Aorta (tissue), 5 donors: ENCODE results near the gene PLAU. TPM values are rescaled to one million over a fixed set of nuclear protein-coding genes. Genes with fewer than 3 reads are reported as not detected.

Experiments
- ATAC-seq: fragments of 200-7000 bp; cut with Tn5 transposase; one replicate; pipeline ENCODE4 v1.9.1; 2022; ENCODE audit warnings: moderate library complexity; ENCODE audit not compliant: low FRiP score
- DNase-seq, 2 donors: peaks; one replicate each; pipeline ENCODE4 v3.0.0-alpha.2; 2020
- H3K27ac ChIP-seq, 2 donors: one replicate each; pipeline ENCODE4 v1.5.1; 2013; ENCODE audit warnings: low read length in 2 of 2, mild to moderate bottlenecking in 2 of 2, moderate library complexity in 2 of 2, control low read depth in 1 of 2, inconsistent platforms in 1 of 2, low read depth in 1 of 2
- H3K27me3 ChIP-seq, 2 donors: one replicate each; pipeline ENCODE4 v1.6.1; 2013; ENCODE audit warnings: control low read depth in 1 of 2, low read length in 1 of 2, mild to moderate bottlenecking in 1 of 2, moderate library complexity in 1 of 2; ENCODE audit not compliant: insufficient read depth in 2 of 2, control insufficient read depth in 1 of 2
- H3K36me3 ChIP-seq, 2 donors: one replicate each; pipeline ENCODE4 v1.6.1; 2013; ENCODE audit warnings: control low read depth in 1 of 2, low read length in 1 of 2, mild to moderate bottlenecking in 1 of 2; ENCODE audit not compliant: insufficient read depth in 2 of 2, control insufficient read depth in 1 of 2
- H3K4me1 ChIP-seq, 2 donors: one replicate each; pipeline ENCODE4 v1.6.1; 2013; ENCODE audit warnings: low read length in 2 of 2, control low read depth in 1 of 2, mild to moderate bottlenecking in 1 of 2, moderate library complexity in 1 of 2; ENCODE audit not compliant: insufficient read depth in 2 of 2, control insufficient read depth in 1 of 2
- H3K4me3 ChIP-seq, 2 donors: one replicate each; pipeline ENCODE4 v1.5.1; 2013; ENCODE audit warnings: low read length in 2 of 2, control low read depth in 1 of 2, mild to moderate bottlenecking in 1 of 2
- H3K9me3 ChIP-seq: one replicate; pipeline ENCODE4 v1.6.1; 2013; ENCODE audit warnings: mild to moderate bottlenecking, low read length; ENCODE audit not compliant: control insufficient read depth
- WGBS, 2 donors: extraction: QIAGEN DNeasy Blood & Tissue Kit; methylation state at CpG; one replicate each; pipeline ENCODE4 v1.1.7; 2013; 5-methylcytosine and 5-hydroxymethylcytosine counted together
- intact Hi-C, 2 donors: fragments of 100-400 bp; cut with DNase I; formaldehyde crosslinking; loops; one replicate each; pipeline versions ENCODE4 v1.14.2 to v1.15.0; 2022
- polyA plus RNA-seq, 2 donors: library from polyadenylated mRNA; stranded (reverse); fragments of 200-250 nt; gene quantifications; one replicate each; pipeline ENCODE4 v1.2.3, GENCODE V29; 2013
- total RNA-seq, 2 donors: library from RNA; stranded (reverse); fragmentation: NEBNext Ultra II Directional; extraction: Animal tissue kit (Norgen Biotek cat#: 25700); gene quantifications; one replicate each; pipeline ENCODE4 v1.2.1, GENCODE V29; 2021
- donor health status: healthy with polysubstance abuse.
- donor health status: Bipolar disorder and iron deficiency.
- donor health status: DM: no; HTN: no; CAD: no.
- donor health status: DM: no; HTN: no; CAD: no.
- donor health status: DM: yes; HTN: yes; CAD: no.

Gene PLAU
- total and polyA plus RNA-seq, 4 donors: 9.6 to 35.4 (median 23.6) TPM

- intact Hi-C loops: no loop called here
- DNase-seq (peak; percentile 73 to 77), ATAC-seq (no peak)
These were observed 1.9 kb upstream of the PLAU start for GRCh38 chr10:73908853-73909539.

GRCh38 chr10:73909540-73910115 is 1.3 kb upstream of the PLAU start:
- 89 to 93% methylated on average over 4 of the region's 4 CpGs for WGBS, 2 donors

More at GRCh38 chr10:73908853-73909539, 1.9 kb upstream of the PLAU start:
- no peaks in the 10 kb centered on the region for H3K27me3 ChIP-seq
- H3K4me3 ChIP-seq: no peak overlapping the region
- H3K27ac ChIP-seq: no peak overlapping the region
- 42 to 48% methylated on average over 10 of the region's 10 CpGs for WGBS, 2 donors
- H3K36me3 ChIP-seq: no peaks in the 10 kb centered on the region
- H3K9me3 ChIP-seq: no peaks in the 10 kb centered on the region
- no peaks in the 10 kb centered on the region for H3K4me1 ChIP-seq

GRCh38 chr10:73910401-73910763 is 550 bp upstream of the PLAU start:
- peaks cover 0 to 3% of the 10 kb centered on the region in 2 donors for H3K36me3 ChIP-seq
- no peak overlapping the region for H3K27ac ChIP-seq
- H3K9me3 ChIP-seq: no peaks in the 10 kb centered on the region
- no peak for ATAC-seq
- intact Hi-C loops: loop anchor here in 1 of 2 donors (2.0 kb wide), 1 partner anchor 24 kb away; no protein-coding TSS in a partner anchor
- H3K4me1 ChIP-seq: no peaks in the 10 kb centered on the region
- H3K4me3 ChIP-seq: peak overlapping the region in 1 of 2 donors; percentile 50
- WGBS, 2 donors: 72 to 76% methylated on average over 9 of the region's 9 CpGs
- no peak for DNase-seq
- H3K27me3 ChIP-seq: no peaks in the 10 kb centered on the region

More at GRCh38 chr10:73909540-73910115, 1.3 kb upstream of the PLAU start:
- DNase-seq (no peak), ATAC-seq (no peak)
- intact Hi-C loops: loop anchor here in 1 of 2 donors (2.0 kb wide), 1 partner anchor 23 kb away; no protein-coding TSS in a partner anchor
- H3K27ac ChIP-seq: no peak overlapping the region
- H3K9me3 ChIP-seq: no peaks in the 10 kb centered on the region
- H3K36me3 ChIP-seq: no peaks in the 10 kb centered on the region
- no peaks in the 10 kb centered on the region for H3K4me1 ChIP-seq
- H3K4me3 ChIP-seq: no peak overlapping the region
- H3K27me3 ChIP-seq: no peaks in the 10 kb centered on the region

- 10% methylated on average over 14 of the region's 14 CpGs for WGBS, 2 donors
- ATAC-seq (no peak), DNase-seq (peak in 1 of 2 donors; percentile 77)
- no peaks in the 10 kb centered on the region for H3K9me3 ChIP-seq
- peak overlapping the region; percentile 50 to 62 for H3K4me3 ChIP-seq
- no peak overlapping the region for H3K27ac ChIP-seq
- intact Hi-C loops: loop anchor here in 1 of 2 donors (2.0 kb wide), 1 partner anchor 25 kb away; no protein-coding TSS in a partner anchor
- H3K36me3 ChIP-seq: peaks cover 0 to 4% of the 10 kb centered on the region in 2 donors
- no peaks in the 10 kb centered on the region for H3K27me3 ChIP-seq
- no peaks in the 10 kb centered on the region for H3K4me1 ChIP-seq
These were observed 647 bp downstream of the PLAU start for GRCh38 chr10:73911553-73912004.

GRCh38 chr10:73914036-73914435 is 3.1 kb downstream of the PLAU start:
- intact Hi-C loops: no loop called here
- no peaks in the 10 kb centered on the region for H3K9me3 ChIP-seq
- no peak for ATAC-seq
- no peak overlapping the region for H3K27ac ChIP-seq
- no peak for DNase-seq
- no peak overlapping the region for H3K4me3 ChIP-seq
- H3K36me3 ChIP-seq: peaks cover 0 to 5% of the 10 kb centered on the region in 2 donors
- no peaks in the 10 kb centered on the region for H3K4me1 ChIP-seq
- WGBS, 2 donors: 89 to 90% methylated on average over 10 of the region's 10 CpGs
- no peaks in the 10 kb centered on the region for H3K27me3 ChIP-seq

- Histone ChIP-seq H3K27me3 (no peaks in the 10 kb centered on the region), H3K27ac (no peak overlapping the region), H3K9me3 (no peaks in the 10 kb centered on the region), H3K4me3 (no peak overlapping the region), H3K4me1 (no peaks in the 10 kb centered on the region), H3K36me3 (peaks cover 0 to 5% of the 10 kb centered on the region in 2 donors)
- 81 to 82% methylated on average over 8 of the region's 8 CpGs for WGBS, 2 donors
- DNase-seq (no peak), ATAC-seq (no peak)
- intact Hi-C loops: no loop called here
These were observed 4.4 kb downstream of the PLAU start for GRCh38 chr10:73915206-73915851.

GRCh38 chr10:73916761-73917470 is 6.0 kb downstream of the PLAU start:
- intact Hi-C loops: no loop called here
- H3K4me1 ChIP-seq: no peaks in the 10 kb centered on the region
- DNase-seq (no peak), ATAC-seq (no peak)
- no peak overlapping the region for H3K4me3 ChIP-seq
- H3K27ac ChIP-seq: no peak overlapping the region
- no peaks in the 10 kb centered on the region for H3K27me3 ChIP-seq
- WGBS, 2 donors: 73 to 75% methylated on average over 5 of the region's 5 CpGs
- no peaks in the 10 kb centered on the region for H3K9me3 ChIP-seq
- peaks cover 0 to 5% of the 10 kb centered on the region in 2 donors for H3K36me3 ChIP-seq

- ATAC-seq: no peak
- WGBS, 2 donors: 98% methylated on average over 3 of the region's 3 CpGs
- DNase-seq: no peak
- Histone ChIP-seq H3K27ac (no peak overlapping the region), H3K9me3 (no peaks in the 10 kb centered on the region), H3K36me3 (peaks cover 0 to 5% of the 10 kb centered on the region in 2 donors), H3K27me3 (no peaks in the 10 kb centered on the region), H3K4me1 (no peaks in the 10 kb centered on the region), H3K4me3 (no peak overlapping the region)
- intact Hi-C loops: no loop called here
These were observed 6.8 kb downstream of the PLAU start for GRCh38 chr10:73917566-73918305.
